HG02798 (cell line): ENCODE results near the gene MAMDC2.

Experiments
- ATAC-seq: cut with Tn5 transposase; IDR thresholded peaks from one replicate; pipeline ENCODE4 v1.9.1; 2021; ENCODE audit warnings: mild to moderate bottlenecking; ENCODE audit not compliant: unreplicated experiment, poor library complexity

The MAMDC2 gene

GRCh38 chr9:70125621-70126263, 82.1 kb downstream of the MAMDC2 start:
- no peak for ATAC-seq

- ATAC-seq = no peak
Observed at GRCh38 chr9:70127036-70127435, 83.4 kb downstream of the MAMDC2 start.

- no peak for ATAC-seq
Observed at GRCh38 chr9:70127540-70128416, 84.1 kb downstream of the MAMDC2 start.

GRCh38 chr9:70130266-70130665, 86.6 kb downstream of the MAMDC2 start:
- no peak for ATAC-seq

- no peak for ATAC-seq
Observed at GRCh38 chr9:70131296-70131695, 87.6 kb downstream of the MAMDC2 start.

- ATAC-seq = no peak
Observed at GRCh38 chr9:70133253-70134208, 89.9 kb downstream of the MAMDC2 start.

GRCh38 chr9:70134360-70134759, 90.7 kb downstream of the MAMDC2 start:
- ATAC-seq = no peak

GRCh38 chr9:70135176-70135575, 91.5 kb downstream of the MAMDC2 start:
- ATAC-seq = no peak

- no peak for ATAC-seq
Observed at GRCh38 chr9:70136632-70137031, 93.0 kb downstream of the MAMDC2 start.

- ATAC-seq = no peak
Observed at GRCh38 chr9:70137577-70137976, 93.9 kb downstream of the MAMDC2 start.

GRCh38 chr9:70142101-70142500, 98.5 kb downstream of the MAMDC2 start:
- ATAC-seq = no peak

- ATAC-seq = no peak
Observed at GRCh38 chr9:70143394-70144130, 99.9 kb downstream of the MAMDC2 start.

GRCh38 chr9:70144131-70144503, 100.5 kb downstream of the MAMDC2 start:
- ATAC-seq = no peak

- no peak for ATAC-seq
Observed at GRCh38 chr9:70145981-70146380, 102.3 kb downstream of the MAMDC2 start.

GRCh38 chr9:70147196-70147595, 103.5 kb downstream of the MAMDC2 start:
- ATAC-seq = no peak

GRCh38 chr9:70147651-70148050, 104.0 kb downstream of the MAMDC2 start:
- no peak for ATAC-seq

- ATAC-seq = no peak
Observed at GRCh38 chr9:70152350-70152749, 108.7 kb downstream of the MAMDC2 start.

- no peak for ATAC-seq
Observed at GRCh38 chr9:70156729-70157128, 113.1 kb downstream of the MAMDC2 start.

- no peak for ATAC-seq
Observed at GRCh38 chr9:70159630-70160029, 116.0 kb downstream of the MAMDC2 start.
